Vagina (tissue), 2 donors: ENCODE measurements around the gene SNX19. TPM values are rescaled to one million over a fixed set of nuclear protein-coding genes. Genes with fewer than 3 reads are reported as not detected.

Experiments
- DNase-seq, 2 donors: peaks; one replicate each; pipeline ENCODE4 v3.0.0-alpha.2; 2017; ENCODE audit errors: extremely low spot score in 2 of 2
- H3K27ac ChIP-seq: fragments of 200-600 bp; sonication (generic); one replicate; pipeline ENCODE4 v1.5.1; 2019
- H3K27me3 ChIP-seq: fragments of 200-600 bp; sonication (generic); one replicate; pipeline ENCODE4 v1.5.1; 2019
- H3K36me3 ChIP-seq, 2 donors: fragments of 200-600 bp; sonication (generic); one replicate each; pipeline ENCODE4 v1.5.1; 2017 to 2019
- H3K4me1 ChIP-seq: fragments of 200-600 bp; sonication (generic); one replicate; pipeline ENCODE4 v1.5.1; 2019
- H3K4me3 ChIP-seq, 2 donors: fragments of 200-600 bp; sonication (generic); 1 replicate in 1 of 2; 2 replicates in 1 of 2; pipeline ENCODE4 v1.5.1; 2016 to 2019
- H3K9me3 ChIP-seq: fragments of 200-600 bp; sonication (generic); one replicate; pipeline ENCODE4 v1.5.1; 2019
- CTCF ChIP-seq, 3 experiments: fragments of 450-650 bp in 2 of 3; fragments of 200-600 bp in 1 of 3; sonication (generic) in 1 of 3; IDR thresholded peaks; one replicate each; pipeline ENCODE4 v1.5.1; 2017 to 2019; ENCODE audit warnings: antibody characterized with exemption in 3 of 3, mild to moderate bottlenecking in 2 of 3, moderate library complexity in 2 of 3
- POLR2A ChIP-seq, 2 donors: fragments of 450-650 bp; IDR thresholded peaks; one replicate each; pipeline ENCODE4 v1.6.1; 2017; ENCODE audit warnings: antibody characterized with exemption in 2 of 2, mild to moderate bottlenecking in 2 of 2, moderate library complexity in 2 of 2
- POLR2AphosphoS5 ChIP-seq, 2 donors: sonication (generic); formaldehyde crosslinking; IDR thresholded peaks; one replicate each; pipeline ENCODE4 v1.9.0; 2017; ENCODE audit warnings: antibody characterized with exemption in 2 of 2, mild to moderate bottlenecking in 2 of 2, low read depth in 1 of 2; ENCODE audit not compliant: insufficient read depth in 1 of 2
- intact Hi-C: fragments of 100-400 bp; cut with DNase I; formaldehyde crosslinking; loops from one replicate; pipeline ENCODE4 v1.15.1; 2023
- total RNA-seq: library from RNA; depleted of rRNA; stranded (reverse); fragments of >200 nt; gene quantifications from one replicate; pipeline ENCODE4 v1.2.3, GENCODE V29; 2016

The SNX19 gene
- total RNA-seq, 1 donor from 2014 or later, result 67.5 TPM

- DNase-seq, result no peak
- TF ChIP-seq POLR2A (IDR thresholded peaks at IDR 0.05), result no peak
- no peak for TF ChIP-seq CTCF (IDR thresholded peaks at IDR 0.05)
- TF ChIP-seq POLR2AphosphoS5 (IDR thresholded peaks at IDR 0.05; ENCODE audit: insufficient read depth in 1 of 2, low read depth in 1 of 2), result no peak
- Histone ChIP-seq H3K4me1 (peaks cover 8% of the 10 kb centered on the region), H3K27ac (no peak overlapping the region), H3K4me3 (no peak overlapping the region), H3K36me3 (peaks cover 0 to 45% of the 10 kb centered on the region in 2 donors), H3K9me3 (no peaks in the 10 kb centered on the region), H3K27me3 (no peaks in the 10 kb centered on the region)
- intact Hi-C loops, result no loop called here
These were observed 41.2 kb downstream of the SNX19 start for GRCh38 chr11:130874955-130875531.

GRCh38 chr11:130874396-130874795 is 41.9 kb downstream of the SNX19 start:
- no peak for DNase-seq
- H3K27me3 ChIP-seq, result no peaks in the 10 kb centered on the region
- H3K36me3 ChIP-seq, result peaks cover 0 to 39% of the 10 kb centered on the region in 2 donors
- TF ChIP-seq POLR2A (IDR thresholded peaks at IDR 0.05) (no peak), CTCF (IDR thresholded peaks at IDR 0.05) (no peak), POLR2AphosphoS5 (IDR thresholded peaks at IDR 0.05; ENCODE audit: insufficient read depth in 1 of 2, low read depth in 1 of 2) (no peak)
- H3K27ac ChIP-seq, result no peak overlapping the region
- H3K9me3 ChIP-seq, result no peaks in the 10 kb centered on the region
- peaks cover 8% of the 10 kb centered on the region for H3K4me1 ChIP-seq
- intact Hi-C loops, result no loop called here
- no peak overlapping the region for H3K4me3 ChIP-seq

- H3K9me3 ChIP-seq, result no peaks in the 10 kb centered on the region
- H3K27me3 ChIP-seq, result no peaks in the 10 kb centered on the region
- no peak overlapping the region for H3K27ac ChIP-seq
- intact Hi-C loops, result no loop called here
- no peak overlapping the region for H3K4me3 ChIP-seq
- H3K36me3 ChIP-seq, result peaks cover 0 to 32% of the 10 kb centered on the region in 2 donors
- DNase-seq, result no peak
- TF ChIP-seq POLR2A (IDR thresholded peaks at IDR 0.05) (no peak), POLR2AphosphoS5 (IDR thresholded peaks at IDR 0.05; ENCODE audit: insufficient read depth in 1 of 2, low read depth in 1 of 2) (no peak), CTCF (IDR thresholded peaks at IDR 0.05) (no peak)
- peaks cover 8% of the 10 kb centered on the region for H3K4me1 ChIP-seq
These were observed 42.5 kb downstream of the SNX19 start for GRCh38 chr11:130873761-130874160.

GRCh38 chr11:130872981-130873380 is 43.3 kb downstream of the SNX19 start:
- no peaks in the 10 kb centered on the region for H3K9me3 ChIP-seq
- peak overlapping the region; percentile 21 for H3K27ac ChIP-seq
- no peak for DNase-seq
- no peak overlapping the region for H3K4me3 ChIP-seq
- peaks cover 0 to 24% of the 10 kb centered on the region in 2 donors for H3K36me3 ChIP-seq
- intact Hi-C loops, result no loop called here
- peaks cover 8% of the 10 kb centered on the region for H3K4me1 ChIP-seq
- TF ChIP-seq CTCF (IDR thresholded peaks at IDR 0.05) (no peak), POLR2A (IDR thresholded peaks at IDR 0.05) (no peak), POLR2AphosphoS5 (IDR thresholded peaks at IDR 0.05; ENCODE audit: insufficient read depth in 1 of 2, low read depth in 1 of 2) (no peak)
- no peaks in the 10 kb centered on the region for H3K27me3 ChIP-seq

GRCh38 chr11:130872513-130872912 is 43.8 kb downstream of the SNX19 start:
- no peak overlapping the region for H3K4me3 ChIP-seq
- peaks cover 8% of the 10 kb centered on the region for H3K4me1 ChIP-seq
- intact Hi-C loops, result no loop called here
- H3K36me3 ChIP-seq, result peaks cover 0 to 20% of the 10 kb centered on the region in 2 donors
- H3K9me3 ChIP-seq, result no peaks in the 10 kb centered on the region
- H3K27ac ChIP-seq, result peak overlapping the region; percentile 21
- H3K27me3 ChIP-seq, result no peaks in the 10 kb centered on the region
- peak in 1 of 2 donors; percentile 81 for DNase-seq
- no peak for TF ChIP-seq CTCF (IDR thresholded peaks at IDR 0.05)
- no peak for TF ChIP-seq POLR2AphosphoS5 (IDR thresholded peaks at IDR 0.05; ENCODE audit: insufficient read depth in 1 of 2, low read depth in 1 of 2)
- no peak for TF ChIP-seq POLR2A (IDR thresholded peaks at IDR 0.05)
